ENCODE measurements around the gene REG1A.

Gene REG1A

DNA sequence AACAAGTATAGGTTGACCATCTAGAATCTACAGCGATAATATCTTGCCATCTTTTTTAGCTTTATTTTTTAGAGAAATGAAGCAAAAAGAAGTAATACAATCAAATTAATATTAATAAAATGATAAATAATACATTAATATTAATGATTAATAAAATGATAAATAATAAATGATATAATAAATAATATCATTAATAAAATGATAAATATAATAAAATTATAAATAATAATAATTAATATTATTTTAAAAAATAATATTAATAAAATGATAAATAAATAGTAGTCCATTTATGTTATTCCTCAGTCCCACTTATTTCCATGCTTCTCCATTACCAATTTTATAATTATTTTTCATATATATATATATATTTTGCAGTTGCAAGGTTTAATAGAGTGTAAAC, 42.5 kb downstream of the REG1A start:
- no peak overlapping the region for H2BK12ac ChIP-seq (ENCODE audit: low read length)
- no peak overlapping the region for H2AFZ ChIP-seq (ENCODE audit: low read length)
- H2AK5ac ChIP-seq (ENCODE audit: low read depth, low read length), result no peak overlapping the region
- H3K27ac ChIP-seq (replicated peaks; ENCODE audit: low read length), result no peak overlapping the region
- H3K79me1 ChIP-seq (ENCODE audit: low read depth, low read length), result no peaks in the 10 kb centered on the region
- no peak overlapping the region for H3K14ac ChIP-seq (ENCODE audit: low read length)
- no peak overlapping the region for H2BK15ac ChIP-seq (ENCODE audit: low read length)
- H3K4me1 ChIP-seq (ENCODE audit: control insufficient read depth in 2 of 2, insufficient read depth in 1 of 2, low read depth in 1 of 2, low read length in 2 of 2), result no peaks in the 10 kb centered on the region
- H3K9me3 ChIP-seq (replicated peaks in 1 of 2; ENCODE audit: control insufficient read depth in 2 of 2, insufficient read depth in 1 of 2, low read depth in 1 of 2, low read length in 2 of 2), result no peaks in the 10 kb centered on the region
- no peak overlapping the region for H3K4ac ChIP-seq (ENCODE audit: low read length)
- no peaks in the 10 kb centered on the region for H3K27me3 ChIP-seq (ENCODE audit: control insufficient read depth in 3 of 3, insufficient read depth in 3 of 3, low read depth in 1 of 3, low read length in 3 of 3)
- H3K4me2 ChIP-seq (ENCODE audit: insufficient read depth, low read length, poor library complexity, severe bottlenecking), result no peak overlapping the region
- no peak overlapping the region for H3K23ac ChIP-seq (ENCODE audit: low read depth, low read length, poor library complexity)
- no peak for DNase-seq (ENCODE audit: low spot score)
- no peak overlapping the region for H2BK120ac ChIP-seq (ENCODE audit: low read depth, low read length)
- no peak overlapping the region for H2BK5ac ChIP-seq (ENCODE audit: low read length)
- H3K9ac ChIP-seq (ENCODE audit: low read depth, low read length, poor library complexity), result no peak overlapping the region
- H4K91ac ChIP-seq (ENCODE audit: low read depth, low read length, poor library complexity), result no peak overlapping the region
- no peak overlapping the region for H3K4me3 ChIP-seq (ENCODE audit: low read length in 2 of 2)
- no peak overlapping the region for H3K18ac ChIP-seq (ENCODE audit: low read length)
- no CpG with 5 or more reads among the region's 1 CpG for WGBS, 2 donors (ENCODE audit: extremely low coverage in 2 of 2, insufficient read length in 2 of 2, insufficient replicate concordance in 1 of 2)
- H3K36me3 ChIP-seq (replicated peaks in 1 of 2; ENCODE audit: control insufficient read depth in 2 of 2, insufficient read depth in 2 of 2, low read length in 2 of 2), result no peaks in the 10 kb centered on the region
- H4K8ac ChIP-seq (ENCODE audit: low read depth, low read length), result no peak overlapping the region

DNA sequence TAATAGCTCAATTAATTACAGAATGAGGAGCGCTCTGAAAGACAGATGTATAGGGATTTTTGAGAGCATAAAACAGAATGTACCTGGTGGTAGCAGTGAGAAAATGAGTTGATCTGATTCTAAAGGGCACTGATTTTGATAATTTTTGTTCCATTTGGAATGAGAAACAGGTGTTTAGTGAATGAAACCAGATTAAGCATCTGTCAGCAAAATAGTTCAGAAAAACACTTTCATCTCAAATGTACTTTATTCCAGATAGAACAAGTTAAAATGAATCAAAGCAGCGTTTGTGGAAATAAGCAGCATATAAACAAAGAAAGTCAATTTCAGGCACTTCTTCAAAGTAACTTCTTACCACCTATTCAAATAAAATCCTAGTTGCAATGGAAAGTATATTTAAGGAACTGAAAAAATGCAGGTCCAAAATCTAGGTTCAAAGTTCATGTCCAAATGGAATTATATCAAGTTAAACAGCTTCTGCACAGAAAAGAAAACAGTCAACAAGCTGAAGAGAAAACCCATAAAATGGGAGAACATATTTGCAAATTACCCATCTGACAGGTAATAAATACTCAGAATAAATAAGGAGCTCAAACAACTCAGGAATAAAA, 51.2 kb downstream of the REG1A start:
- no peak overlapping the region for H3K4me3 ChIP-seq (ENCODE audit: low read length in 2 of 2)
- H3K23ac ChIP-seq (ENCODE audit: low read depth, low read length, poor library complexity), result no peak overlapping the region
- H4K91ac ChIP-seq (ENCODE audit: low read depth, low read length, poor library complexity), result no peak overlapping the region
- no peak overlapping the region for H3K18ac ChIP-seq (ENCODE audit: low read length)
- no peak overlapping the region for H2AFZ ChIP-seq (ENCODE audit: low read length)
- H3K9me3 ChIP-seq (replicated peaks in 1 of 2; ENCODE audit: control insufficient read depth in 2 of 2, insufficient read depth in 1 of 2, low read depth in 1 of 2, low read length in 2 of 2), result no peaks in the 10 kb centered on the region
- WGBS, 2 donors (ENCODE audit: extremely low coverage in 2 of 2, insufficient read length in 2 of 2, insufficient replicate concordance in 1 of 2), result no CpG with 5 or more reads among the region's 2 CpGs
- no peak overlapping the region for H2BK5ac ChIP-seq (ENCODE audit: low read length)
- H3K36me3 ChIP-seq (replicated peaks in 1 of 2; ENCODE audit: control insufficient read depth in 2 of 2, insufficient read depth in 2 of 2, low read length in 2 of 2), result no peaks in the 10 kb centered on the region
- H2AK5ac ChIP-seq (ENCODE audit: low read depth, low read length), result no peak overlapping the region
- H3K4me2 ChIP-seq (ENCODE audit: insufficient read depth, low read length, poor library complexity, severe bottlenecking), result no peak overlapping the region
- no peaks in the 10 kb centered on the region for H3K4me1 ChIP-seq (ENCODE audit: control insufficient read depth in 2 of 2, insufficient read depth in 1 of 2, low read depth in 1 of 2, low read length in 2 of 2)
- no peak overlapping the region for H3K27ac ChIP-seq (replicated peaks; ENCODE audit: low read length)
- H2BK120ac ChIP-seq (ENCODE audit: low read depth, low read length), result no peak overlapping the region
- H2BK12ac ChIP-seq (ENCODE audit: low read length), result no peak overlapping the region
- DNase-seq (ENCODE audit: low spot score), result no peak
- no peak overlapping the region for H4K8ac ChIP-seq (ENCODE audit: low read depth, low read length)
- H3K4ac ChIP-seq (ENCODE audit: low read length), result no peak overlapping the region
- H2BK15ac ChIP-seq (ENCODE audit: low read length), result no peak overlapping the region
- no peaks in the 10 kb centered on the region for H3K79me1 ChIP-seq (ENCODE audit: low read depth, low read length)
- no peak overlapping the region for H3K9ac ChIP-seq (ENCODE audit: low read depth, low read length, poor library complexity)
- no peak overlapping the region for H3K14ac ChIP-seq (ENCODE audit: low read length)
- no peaks in the 10 kb centered on the region for H3K27me3 ChIP-seq (ENCODE audit: control insufficient read depth in 3 of 3, insufficient read depth in 3 of 3, low read depth in 1 of 3, low read length in 3 of 3)
